Smooth muscle cell (in vitro differentiated cells): Measurements from ENCODE around the gene FFAR2. TPM values are rescaled to one million over a fixed set of nuclear protein-coding genes. Genes with fewer than 3 reads are reported as not detected.
"Not testable (repeated sequence)": the region's sequence is repeated elsewhere in the genome, so short reads cannot be mapped to it uniquely, and the experiment has no call there.

Experiments
- DNase-seq: peaks from one replicate; lab custom pipeline; 2025; ENCODE audit not compliant: unreplicated experiment; lab: John Stamatoyannopoulos, UW
- H2AFZ ChIP-seq: fragments of 200-600 bp; sonication (generic); 2 replicates; pipeline ENCODE4 v1.6.0; 2016; ENCODE audit warnings: antibody characterized with exemption, low read depth, mild to moderate bottlenecking
- H3F3A ChIP-seq: fragments of 200-600 bp; sonication (generic); 2 replicates; pipeline ENCODE4 v1.6.0; 2017; ENCODE audit warnings: antibody characterized with exemption, low read depth
- H3K27ac ChIP-seq: fragments of 200-600 bp; sonication (generic); 2 replicates; pipeline ENCODE4 v1.5.1; 2016; ENCODE audit warnings: low read depth, mild to moderate bottlenecking
- H3K27me3 ChIP-seq: fragments of 200-600 bp; sonication (generic); 2 replicates; pipeline ENCODE4 v1.6.1; 2016; ENCODE audit warnings: low read depth, mild to moderate bottlenecking
- H3K36me3 ChIP-seq: fragments of 200-600 bp; sonication (generic); 2 replicates; pipeline ENCODE4 v1.5.1; 2016; ENCODE audit warnings: low read depth
- H3K4me1 ChIP-seq: fragments of 200-600 bp; sonication (generic); 2 replicates; pipeline ENCODE4 v1.5.1; 2016; ENCODE audit warnings: low read depth
- H3K4me2 ChIP-seq: fragments of 200-600 bp; sonication (generic); 2 replicates; pipeline ENCODE4 v1.6.0; 2016; ENCODE audit warnings: mild to moderate bottlenecking
- H3K4me3 ChIP-seq: fragments of 200-600 bp; sonication (generic); 2 replicates; pipeline ENCODE4 v1.5.1; 2016; ENCODE audit warnings: mild to moderate bottlenecking
- H3K79me2 ChIP-seq: fragments of 200-600 bp; sonication (generic); 2 replicates; pipeline ENCODE4 v1.6.0; 2016; ENCODE audit warnings: low read depth, mild to moderate bottlenecking
- H3K9ac ChIP-seq: fragments of 200-600 bp; sonication (generic); 2 replicates; pipeline ENCODE4 v1.6.0; 2016; ENCODE audit warnings: low read depth
- H3K9me3 ChIP-seq: fragments of 200-600 bp; sonication (generic); replicated peaks from 2 replicates; pipeline ENCODE4 v1.5.1; 2016; ENCODE audit warnings: low read depth
- H4K20me1 ChIP-seq: fragments of 200-600 bp; sonication (generic); 2 replicates; pipeline ENCODE4 v1.6.0; 2016; ENCODE audit warnings: low read depth
- CTCF ChIP-seq: fragments of 200-600 bp; sonication (generic); IDR thresholded peaks from 2 replicates; pipeline ENCODE4 v1.5.1; 2017; ENCODE audit warnings: borderline replicate concordance, mild to moderate bottlenecking, antibody characterized with exemption; ENCODE audit not compliant: insufficient read depth, poor library complexity, severe bottlenecking
- WGBS: methylation state at CpG from one replicate; pipeline ENCODE4 v1.1.7; 2016; ENCODE audit warnings: low lambda C conversion rate; 5-methylcytosine and 5-hydroxymethylcytosine counted together
- polyA plus RNA-seq: library from polyadenylated mRNA; unstranded; fragments of >200 nt; fragmentation: Nextera tagmentation; extraction: Ambion mirVana; gene quantifications from 2 replicates; pipeline ENCODE4 v1.2.1, GENCODE V29; 2016
- total RNA-seq: library from RNA; depleted of rRNA; stranded (reverse); fragments of >200 nt; gene quantifications from 2 replicates; pipeline ENCODE4 v1.2.3, GENCODE V29; 2014

The FFAR2 gene
- total and polyA plus RNA-seq, 2 experiments from 2014 or later = not detected

GRCh38 chr19:35462476-35462953 lies 14.5 kb downstream of the FFAR2 start:
- Histone ChIP-seq H3F3A (no peaks in the 10 kb centered on the region), H4K20me1 (no peaks in the 10 kb centered on the region), H3K27me3 (no peaks in the 10 kb centered on the region), H3K9ac (no peak overlapping the region), H3K4me2 (no peak overlapping the region), H3K36me3 (no peaks in the 10 kb centered on the region), H3K79me2 (no peaks in the 10 kb centered on the region), H3K4me3 (no peak overlapping the region), H3K27ac (no peak overlapping the region), H3K4me1 (no peaks in the 10 kb centered on the region), H3K9me3 (no peaks in the 10 kb centered on the region), H2AFZ (no peak overlapping the region)
- 64% methylated on average over 6 of the region's 6 CpGs for WGBS
- no peak for DNase-seq
- TF ChIP-seq CTCF = no peak

GRCh38 chr19:35462956-35463355 lies 14.9 kb downstream of the FFAR2 start:
- H4K20me1 ChIP-seq, H3K27me3 ChIP-seq, H3K4me3 ChIP-seq, H2AFZ ChIP-seq, H3K4me2 ChIP-seq, H3K4me1 ChIP-seq, DNase-seq, H3K27ac ChIP-seq, H3K36me3 ChIP-seq, H3K79me2 ChIP-seq, H3K9me3 ChIP-seq, H3F3A ChIP-seq, H3K9ac ChIP-seq: not testable (repeated sequence)
- 93% methylated on average over 7 of the region's 7 CpGs for WGBS

GRCh38 chr19:35466259-35466658 lies 18.2 kb downstream of the FFAR2 start:
- Histone ChIP-seq H3K27me3 (no peaks in the 10 kb centered on the region), H3K9ac (no peak overlapping the region), H3K4me2 (no peak overlapping the region), H3F3A (no peaks in the 10 kb centered on the region), H3K9me3 (no peaks in the 10 kb centered on the region), H3K4me1 (no peaks in the 10 kb centered on the region), H4K20me1 (no peaks in the 10 kb centered on the region), H3K27ac (no peak overlapping the region), H3K36me3 (no peaks in the 10 kb centered on the region), H2AFZ (no peak overlapping the region), H3K4me3 (no peak overlapping the region), H3K79me2 (no peaks in the 10 kb centered on the region)
- no peak for TF ChIP-seq CTCF
- 86% methylated on average over 1 of the region's 1 CpG for WGBS
- no peak for DNase-seq

- DNase-seq = no peak
- no peaks in the 10 kb centered on the region for H3K79me2 ChIP-seq
- no peak overlapping the region for H2AFZ ChIP-seq
- H3F3A ChIP-seq = no peaks in the 10 kb centered on the region
- no peak overlapping the region for H3K4me2 ChIP-seq
- H3K36me3 ChIP-seq = no peaks in the 10 kb centered on the region
- peak; percentile 33 for TF ChIP-seq CTCF
- H3K27ac ChIP-seq = no peak overlapping the region
- no peaks in the 10 kb centered on the region for H4K20me1 ChIP-seq
- H3K9me3 ChIP-seq = no peaks in the 10 kb centered on the region
- H3K4me3 ChIP-seq = no peak overlapping the region
- no peak overlapping the region for H3K9ac ChIP-seq
- 66% methylated on average over 2 of the region's 2 CpGs for WGBS
- no peaks in the 10 kb centered on the region for H3K27me3 ChIP-seq
- no peaks in the 10 kb centered on the region for H3K4me1 ChIP-seq
Measured at GRCh38 chr19:35468637-35469036, 20.6 kb downstream of the FFAR2 start.
